Activated T-cell treated with anti-CD3 and anti-CD28 coated beads, Interleukin-2, amount 50 U/mL, for 24 hours (primary cell): ENCODE data around the gene MACROD2.

Experiments
- DNase-seq: peaks from one replicate; pipeline ENCODE4 v3.0.0-alpha.2; 2020
- H3K27ac Mint-ChIP-seq: 2 replicates; pipeline ENCODE4 v1.8.0; 2020; ENCODE audit warnings: mild to moderate bottlenecking, mixed read lengths
- H3K27me3 Mint-ChIP-seq: 2 replicates; pipeline ENCODE4 v1.8.0; 2020; ENCODE audit warnings: mixed read lengths
- H3K36me3 Mint-ChIP-seq: 2 replicates; pipeline ENCODE4 v1.8.0; 2020; ENCODE audit warnings: low read depth, mixed read lengths
- H3K4me1 Mint-ChIP-seq: 2 replicates; pipeline ENCODE4 v1.8.0; 2020; ENCODE audit warnings: low read depth, mixed read lengths
- H3K4me3 Mint-ChIP-seq: 2 replicates; pipeline ENCODE4 v1.8.0; 2020; ENCODE audit warnings: mild to moderate bottlenecking, moderate library complexity, mixed read lengths
- H3K9me3 Mint-ChIP-seq: 2 replicates; pipeline ENCODE4 v1.8.0; 2020; ENCODE audit warnings: mixed read lengths

The MACROD2 gene

GRCh38 chr20:14709439-14709838 lies 714.1 kb downstream of the MACROD2 start:
- H3K9me3 Mint-ChIP-seq, result peaks cover 4% of the 10 kb centered on the region
- H3K4me3 Mint-ChIP-seq, result no peak overlapping the region
- no peak overlapping the region for H3K27ac Mint-ChIP-seq
- no peak for DNase-seq
- H3K36me3 Mint-ChIP-seq, result no peaks in the 10 kb centered on the region
- no peaks in the 10 kb centered on the region for H3K27me3 Mint-ChIP-seq
- no peaks in the 10 kb centered on the region for H3K4me1 Mint-ChIP-seq

GRCh38 chr20:14710951-14711350 lies 715.6 kb downstream of the MACROD2 start:
- H3K9me3 Mint-ChIP-seq, result peaks cover 6% of the 10 kb centered on the region
- DNase-seq, result no peak
- no peaks in the 10 kb centered on the region for H3K36me3 Mint-ChIP-seq
- H3K4me3 Mint-ChIP-seq, result no peak overlapping the region
- no peaks in the 10 kb centered on the region for H3K27me3 Mint-ChIP-seq
- H3K27ac Mint-ChIP-seq, result no peak overlapping the region
- no peaks in the 10 kb centered on the region for H3K4me1 Mint-ChIP-seq

- Mint-ChIP-seq H3K4me1 (no peaks in the 10 kb centered on the region), H3K27me3 (no peaks in the 10 kb centered on the region), H3K9me3 (peaks cover 10% of the 10 kb centered on the region), H3K36me3 (no peaks in the 10 kb centered on the region), H3K4me3 (no peak overlapping the region), H3K27ac (no peak overlapping the region)
- DNase-seq, result no peak
Measured at GRCh38 chr20:14711652-14712051, 716.3 kb downstream of the MACROD2 start.

GRCh38 chr20:14712302-14712739 lies 717.0 kb downstream of the MACROD2 start:
- H3K9me3 Mint-ChIP-seq, result peaks cover 10% of the 10 kb centered on the region
- no peaks in the 10 kb centered on the region for H3K27me3 Mint-ChIP-seq
- H3K27ac Mint-ChIP-seq, result no peak overlapping the region
- DNase-seq, result no peak
- H3K4me1 Mint-ChIP-seq, result no peaks in the 10 kb centered on the region
- no peaks in the 10 kb centered on the region for H3K36me3 Mint-ChIP-seq
- no peak overlapping the region for H3K4me3 Mint-ChIP-seq

- no peaks in the 10 kb centered on the region for H3K4me1 Mint-ChIP-seq
- no peak overlapping the region for H3K27ac Mint-ChIP-seq
- H3K27me3 Mint-ChIP-seq, result no peaks in the 10 kb centered on the region
- no peaks in the 10 kb centered on the region for H3K36me3 Mint-ChIP-seq
- DNase-seq, result no peak
- no peak overlapping the region for H3K4me3 Mint-ChIP-seq
- peaks cover 15% of the 10 kb centered on the region for H3K9me3 Mint-ChIP-seq
Measured at GRCh38 chr20:14715400-14715799, 720.1 kb downstream of the MACROD2 start.

GRCh38 chr20:14716351-14716801 lies 721.1 kb downstream of the MACROD2 start:
- no peak for DNase-seq
- Mint-ChIP-seq H3K36me3 (no peaks in the 10 kb centered on the region), H3K4me3 (no peak overlapping the region), H3K4me1 (no peaks in the 10 kb centered on the region), H3K9me3 (peaks cover 15% of the 10 kb centered on the region), H3K27me3 (no peaks in the 10 kb centered on the region), H3K27ac (no peak overlapping the region)

- Mint-ChIP-seq H3K27me3 (no peaks in the 10 kb centered on the region), H3K27ac (no peak overlapping the region), H3K9me3 (peaks cover 15% of the 10 kb centered on the region), H3K36me3 (no peaks in the 10 kb centered on the region), H3K4me3 (no peak overlapping the region), H3K4me1 (no peaks in the 10 kb centered on the region)
- DNase-seq, result no peak
Measured at GRCh38 chr20:14717134-14717999, 722.1 kb downstream of the MACROD2 start.

GRCh38 chr20:14720251-14720650 lies 724.9 kb downstream of the MACROD2 start:
- Mint-ChIP-seq H3K4me3 (no peak overlapping the region), H3K9me3 (peaks cover 11% of the 10 kb centered on the region)

GRCh38 chr20:14721926-14722452 lies 726.7 kb downstream of the MACROD2 start:
- Mint-ChIP-seq H3K36me3 (no peaks in the 10 kb centered on the region), H3K27ac (no peak overlapping the region), H3K4me1 (no peaks in the 10 kb centered on the region), H3K9me3 (peaks cover 7% of the 10 kb centered on the region), H3K4me3 (no peak overlapping the region), H3K27me3 (no peaks in the 10 kb centered on the region)
- DNase-seq, result no peak

More at GRCh38 chr20:14720251-14720650, 724.9 kb downstream of the MACROD2 start:
- no peaks in the 10 kb centered on the region for H3K27me3 Mint-ChIP-seq
- DNase-seq, result no peak
- no peak overlapping the region for H3K27ac Mint-ChIP-seq
- H3K36me3 Mint-ChIP-seq, result no peaks in the 10 kb centered on the region
- no peaks in the 10 kb centered on the region for H3K4me1 Mint-ChIP-seq

- DNase-seq, result no peak
- H3K27me3 Mint-ChIP-seq, result no peaks in the 10 kb centered on the region
- H3K36me3 Mint-ChIP-seq, result no peaks in the 10 kb centered on the region
- no peaks in the 10 kb centered on the region for H3K4me1 Mint-ChIP-seq
- H3K9me3 Mint-ChIP-seq, result peaks cover 6% of the 10 kb centered on the region
- H3K4me3 Mint-ChIP-seq, result no peak overlapping the region
- no peak overlapping the region for H3K27ac Mint-ChIP-seq
Measured at GRCh38 chr20:14723614-14724013, 728.3 kb downstream of the MACROD2 start.

GRCh38 chr20:14724036-14724435 lies 728.7 kb downstream of the MACROD2 start:
- no peak overlapping the region for H3K27ac Mint-ChIP-seq
- H3K36me3 Mint-ChIP-seq, result no peaks in the 10 kb centered on the region
- no peak for DNase-seq
- H3K9me3 Mint-ChIP-seq, result peaks cover 6% of the 10 kb centered on the region
- H3K4me3 Mint-ChIP-seq, result no peak overlapping the region
- no peaks in the 10 kb centered on the region for H3K4me1 Mint-ChIP-seq
- no peaks in the 10 kb centered on the region for H3K27me3 Mint-ChIP-seq

GRCh38 chr20:14724468-14724867 lies 729.2 kb downstream of the MACROD2 start:
- H3K9me3 Mint-ChIP-seq, result peaks cover 6% of the 10 kb centered on the region
- H3K4me1 Mint-ChIP-seq, result no peaks in the 10 kb centered on the region
- H3K27ac Mint-ChIP-seq, result no peak overlapping the region
- H3K27me3 Mint-ChIP-seq, result no peaks in the 10 kb centered on the region
- H3K4me3 Mint-ChIP-seq, result no peak overlapping the region
- H3K36me3 Mint-ChIP-seq, result no peaks in the 10 kb centered on the region
- DNase-seq, result no peak

- Mint-ChIP-seq H3K27me3 (no peaks in the 10 kb centered on the region), H3K9me3 (peaks cover 12% of the 10 kb centered on the region), H3K4me1 (no peaks in the 10 kb centered on the region), H3K36me3 (no peaks in the 10 kb centered on the region), H3K4me3 (no peak overlapping the region), H3K27ac (no peak overlapping the region)
- DNase-seq, result no peak
Measured at GRCh38 chr20:14726591-14726990, 731.3 kb downstream of the MACROD2 start.

GRCh38 chr20:14727485-14728150 lies 732.3 kb downstream of the MACROD2 start:
- H3K4me1 Mint-ChIP-seq, result no peaks in the 10 kb centered on the region
- peaks cover 12% of the 10 kb centered on the region for H3K9me3 Mint-ChIP-seq
- H3K36me3 Mint-ChIP-seq, result no peaks in the 10 kb centered on the region
- DNase-seq, result no peak
- no peaks in the 10 kb centered on the region for H3K27me3 Mint-ChIP-seq
- no peak overlapping the region for H3K27ac Mint-ChIP-seq
- no peak overlapping the region for H3K4me3 Mint-ChIP-seq

GRCh38 chr20:14729390-14729789 lies 734.1 kb downstream of the MACROD2 start:
- H3K4me1 Mint-ChIP-seq, result no peaks in the 10 kb centered on the region
- DNase-seq, result no peak
- no peak overlapping the region for H3K4me3 Mint-ChIP-seq
- H3K36me3 Mint-ChIP-seq, result no peaks in the 10 kb centered on the region
- no peak overlapping the region for H3K27ac Mint-ChIP-seq
- peaks cover 10% of the 10 kb centered on the region for H3K9me3 Mint-ChIP-seq
- no peaks in the 10 kb centered on the region for H3K27me3 Mint-ChIP-seq
